GM19452 (cell line): ENCODE results near the gene USP4.
"Not testable (repeated sequence)": the region's sequence is repeated elsewhere in the genome, so short reads cannot be mapped to it uniquely, and the experiment has no call there.

Experiments
- ATAC-seq: cut with Tn5 transposase; IDR thresholded peaks from one replicate; pipeline ENCODE4 v1.9.1; 2021; ENCODE audit not compliant: unreplicated experiment

The USP4 gene

DNA sequence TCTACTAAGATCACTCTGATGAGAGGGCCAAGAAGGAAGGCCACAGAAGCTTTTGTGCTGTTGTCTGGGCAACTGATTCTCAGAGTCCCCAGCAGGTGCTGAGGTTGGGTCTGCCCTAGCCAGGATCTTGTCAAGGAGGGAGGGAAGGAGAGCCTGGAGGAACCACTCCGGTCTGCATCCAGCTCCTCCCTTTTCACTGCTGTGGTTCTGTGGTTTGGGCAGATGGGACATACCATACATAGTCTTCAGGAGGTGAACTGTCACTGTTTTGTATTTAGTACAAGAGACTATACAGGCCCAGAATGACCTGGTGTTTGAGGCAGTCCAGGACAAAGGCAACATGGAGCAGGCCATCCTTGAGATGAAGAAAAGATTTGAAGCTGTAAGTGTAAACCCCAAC, 84.7 kb downstream of the USP4 start:
- no peak for ATAC-seq

DNA sequence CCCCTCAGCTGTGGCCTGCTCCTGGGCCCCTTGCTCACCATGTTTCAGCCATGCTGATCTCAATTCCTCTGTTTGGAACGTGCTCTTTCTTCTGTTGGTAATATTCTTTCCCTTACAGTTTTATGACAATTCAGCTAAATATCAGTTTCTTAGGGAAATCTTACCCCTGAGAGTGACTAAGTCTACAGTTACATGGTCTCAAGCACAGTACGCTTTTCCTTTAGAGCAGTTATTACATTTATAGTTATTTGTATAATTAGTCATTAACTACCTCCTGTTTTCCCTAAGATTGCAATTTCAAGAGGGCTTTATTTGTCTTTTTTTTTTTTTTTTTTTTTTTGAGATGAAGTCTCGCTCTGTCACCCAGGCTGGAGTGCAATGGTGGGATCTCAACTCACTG, 86.3 kb downstream of the USP4 start:
- ATAC-seq: no peak

DNA sequence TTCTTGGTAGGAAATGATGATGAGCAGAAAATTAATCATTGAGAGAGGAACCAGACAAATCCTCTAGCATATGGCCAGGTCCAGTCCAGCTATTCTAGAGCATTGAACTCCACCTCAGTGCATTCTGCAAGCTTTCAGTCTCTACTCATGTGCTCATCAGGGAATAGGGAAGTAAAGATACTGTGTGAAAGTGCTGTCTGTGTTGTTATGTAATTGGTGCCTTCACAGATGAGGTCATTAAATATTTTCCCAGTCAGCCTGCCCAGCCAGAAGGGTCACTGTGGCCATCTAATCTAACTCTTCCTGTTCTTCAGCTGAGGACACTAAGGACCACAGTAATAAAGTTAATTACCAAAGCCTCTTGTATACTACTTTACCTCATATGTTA, 91.0 kb downstream of the USP4 start:
- no peak for ATAC-seq

DNA sequence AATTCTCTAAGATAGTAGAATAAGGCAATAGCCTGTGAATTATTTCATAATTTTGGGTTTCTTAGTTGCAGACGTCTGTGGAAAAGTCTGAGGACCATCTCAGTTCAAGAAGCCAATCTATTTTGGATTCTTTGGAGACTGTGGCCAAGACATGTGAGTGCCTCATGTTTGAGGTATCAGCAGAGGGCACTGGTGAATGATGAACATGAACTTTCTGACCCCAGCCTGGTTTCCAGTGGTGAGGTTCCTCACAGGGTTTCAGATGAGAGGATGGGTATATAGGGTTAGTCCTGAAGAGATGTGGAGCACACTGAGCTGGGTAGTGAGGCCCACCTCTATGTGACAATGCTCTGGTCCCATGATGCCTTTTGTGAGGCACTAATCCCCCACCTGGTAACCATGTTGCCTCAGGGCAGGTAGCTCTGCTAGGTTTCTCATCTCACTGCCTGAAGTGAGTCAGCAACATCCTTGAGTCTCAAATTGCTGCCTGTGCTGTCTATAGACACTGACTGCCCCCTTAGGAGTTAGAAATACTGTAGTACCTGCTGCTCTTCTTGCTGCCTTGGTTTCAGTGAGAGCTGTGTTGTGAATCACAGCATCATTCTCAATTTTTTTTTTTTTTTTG, 95.2 kb downstream of the USP4 start:
- ATAC-seq: no peak

DNA sequence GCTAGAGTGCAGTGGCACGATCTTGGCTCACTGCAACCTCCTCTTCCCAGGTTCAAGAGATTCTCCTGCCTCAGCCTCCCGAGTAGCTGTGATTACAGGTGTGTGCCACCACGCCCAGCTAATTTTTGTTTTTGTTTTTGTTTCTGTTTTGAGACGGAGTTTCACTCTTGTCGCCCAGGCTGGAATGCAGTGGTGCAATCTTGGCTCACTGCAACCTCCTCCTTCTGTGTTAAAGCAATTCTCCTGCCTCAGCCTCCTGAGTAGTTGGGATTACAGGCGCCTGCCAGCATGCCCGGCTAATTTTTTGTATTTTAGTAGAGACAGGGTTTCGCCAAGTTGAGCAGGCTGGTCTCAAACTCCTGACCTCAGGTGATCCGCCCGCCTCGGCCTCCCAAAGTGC, 99.8 kb downstream of the USP4 start:
- ATAC-seq: not testable (repeated sequence)

DNA sequence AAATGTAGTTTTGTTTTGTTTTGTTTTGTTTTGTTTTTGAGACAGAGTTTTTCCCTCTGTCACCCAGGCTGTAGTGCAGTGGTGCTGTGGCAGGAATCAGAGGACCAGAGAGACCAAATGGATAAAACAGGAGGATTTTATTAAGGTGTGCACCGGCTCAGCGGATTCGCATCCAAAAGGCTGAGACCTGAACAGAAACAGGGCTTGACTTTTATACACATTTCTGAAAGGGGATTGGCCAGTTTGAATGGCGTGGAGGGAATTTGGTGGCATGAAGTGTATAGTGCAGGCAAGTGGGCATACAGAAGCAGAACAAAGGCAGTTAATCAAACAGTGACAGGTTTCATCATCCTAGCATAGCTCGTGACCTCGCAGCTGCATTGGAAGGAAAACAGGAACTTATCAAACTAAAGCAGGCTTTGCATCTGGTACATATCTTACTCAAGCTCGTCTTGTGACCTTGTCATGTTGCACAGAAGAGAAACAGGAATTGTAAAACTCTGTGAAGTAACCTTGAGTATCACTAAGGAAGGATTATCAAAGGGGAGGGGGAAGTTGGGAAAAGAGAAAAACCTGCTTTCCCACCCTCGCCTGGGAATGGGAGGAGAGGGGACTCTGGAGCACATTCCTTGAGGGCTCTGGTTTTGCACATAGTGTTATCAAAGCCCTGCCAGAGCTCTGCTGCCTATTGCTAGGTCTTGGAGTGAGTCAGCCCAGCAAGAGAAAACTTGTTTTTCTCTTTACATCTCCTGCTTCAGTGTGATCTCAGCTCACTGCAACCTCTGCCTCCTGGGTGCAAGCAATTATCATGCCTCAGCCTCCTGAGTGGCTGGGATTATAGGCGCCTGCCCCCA, 101.4 kb downstream of the USP4 start:
- no peak for ATAC-seq

DNA sequence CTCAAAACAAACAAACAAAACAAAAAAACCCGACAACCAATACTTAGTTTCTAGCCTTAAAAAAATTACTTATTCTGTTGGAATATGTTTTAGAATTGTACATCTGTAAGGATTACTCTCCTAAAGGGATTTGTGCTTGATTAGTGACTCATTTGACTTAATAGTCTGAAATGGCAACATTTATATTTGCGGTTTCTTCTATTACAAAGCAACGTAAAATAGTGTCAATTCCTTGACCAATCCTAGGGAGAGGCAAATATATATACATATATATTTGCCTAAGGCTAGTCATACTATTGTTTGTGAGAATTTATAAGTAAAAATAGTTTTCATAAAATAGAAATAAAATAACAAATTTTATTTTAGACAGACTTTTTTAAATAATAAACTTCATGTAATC, 102.5 kb downstream of the USP4 start:
- no peak for ATAC-seq

DNA sequence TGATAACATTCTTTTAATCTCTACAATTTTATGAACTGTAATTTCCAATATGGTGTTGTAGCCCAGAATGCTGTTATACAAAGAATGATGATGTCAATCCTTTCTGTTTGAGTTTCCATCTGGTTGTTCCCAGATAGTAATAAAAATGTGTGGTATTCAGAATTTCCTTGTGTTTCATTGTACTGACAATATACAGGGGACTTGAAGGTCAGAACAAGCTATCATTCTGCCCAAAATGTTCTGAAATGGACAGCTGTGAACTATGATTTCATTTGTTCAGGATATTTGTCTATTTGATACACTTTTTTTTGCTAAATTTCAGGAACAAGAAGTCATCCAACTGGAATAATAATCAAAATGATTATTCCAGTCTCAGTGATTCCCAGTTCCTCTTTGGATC, 103.6 kb downstream of the USP4 start:
- ATAC-seq: no peak

DNA sequence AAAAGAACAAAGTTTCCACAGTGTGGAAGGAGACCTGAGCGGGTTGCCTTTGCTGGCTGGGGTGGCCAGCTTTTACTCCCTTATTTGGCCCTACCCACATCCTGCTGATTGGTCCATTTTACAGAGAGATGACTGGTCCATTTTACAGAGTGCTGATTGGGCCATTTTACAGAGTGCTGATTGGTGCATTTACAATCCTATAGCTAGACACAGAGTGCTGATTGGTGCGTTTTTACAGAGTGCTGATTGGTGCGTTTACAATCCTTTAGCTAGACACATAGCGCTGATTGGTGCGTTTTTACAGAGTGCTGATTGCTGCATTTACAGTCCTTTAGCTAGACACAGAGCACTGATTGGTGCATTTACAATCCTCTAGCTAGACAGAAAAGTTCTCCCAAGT, 111.0 kb downstream of the USP4 start:
- ATAC-seq: not testable (repeated sequence)
